IPS DF 4.7 (cell line): ENCODE results near the gene KLK7.

Source experiments
- DNase-seq: peaks from one replicate; pipeline ENCODE4 v3.0.0-alpha.2; 2013; ENCODE audit warnings: low spot score; ENCODE audit errors: extremely low read depth

KLK7 gene

DNA sequence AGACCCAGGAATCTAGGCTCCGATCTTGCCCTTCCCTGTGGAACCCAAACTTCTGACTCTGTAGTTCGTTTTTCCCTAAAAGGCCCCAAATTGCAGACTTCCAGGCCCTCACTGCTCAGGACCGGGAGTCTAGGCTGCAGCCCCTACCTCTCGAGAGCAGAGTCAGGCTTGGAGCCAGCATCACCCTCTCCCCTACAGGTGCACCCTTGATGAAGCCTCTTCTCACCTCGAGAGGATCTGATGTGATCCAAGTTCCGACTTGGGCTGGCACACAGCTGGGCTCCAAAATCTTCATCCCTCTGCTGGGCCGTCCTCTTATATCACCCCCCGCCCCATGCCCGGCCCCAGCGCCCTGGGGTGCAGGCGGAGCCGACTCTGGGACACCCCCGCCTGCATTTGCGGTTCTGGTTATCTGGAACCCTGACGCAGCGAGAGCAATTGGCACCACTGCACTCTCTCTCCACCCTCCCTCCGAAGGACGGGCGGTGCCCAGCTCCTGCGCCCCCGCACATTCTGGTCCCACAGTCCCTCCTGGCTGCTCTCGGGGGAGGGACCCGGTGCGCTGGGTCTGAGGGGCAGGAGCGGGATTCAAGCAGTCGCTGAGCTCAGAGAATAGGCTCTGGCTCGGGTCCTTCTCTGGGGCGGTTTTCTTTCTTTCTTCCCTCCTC is at the start of gene KLK7:
Gene KLK7, minus strand, starts transcription at position 293 of the 668 bp plus-strand sequence. CDS start 1,518 bp downstream, outside the sequence.
- DNase-seq: no peak

DNA sequence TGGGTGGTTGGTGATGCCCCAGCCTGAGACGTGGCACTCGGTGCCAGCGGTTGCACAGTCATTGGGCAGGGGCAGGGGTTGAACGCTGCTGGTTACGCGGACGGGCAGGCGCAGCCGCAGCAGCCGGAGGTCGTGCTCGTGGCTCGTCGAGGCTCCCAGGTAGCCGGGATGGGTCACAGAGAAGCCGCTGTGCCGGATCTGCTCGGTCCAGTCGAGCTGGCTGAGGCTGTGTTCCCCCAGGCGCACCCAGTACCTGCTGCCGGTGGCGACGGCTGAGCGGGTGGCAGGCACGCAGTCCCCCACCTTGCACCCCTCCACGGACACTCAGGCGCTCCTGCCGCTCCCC is 48.1 kb upstream of the KLK7 start:
- no peak for DNase-seq

DNA sequence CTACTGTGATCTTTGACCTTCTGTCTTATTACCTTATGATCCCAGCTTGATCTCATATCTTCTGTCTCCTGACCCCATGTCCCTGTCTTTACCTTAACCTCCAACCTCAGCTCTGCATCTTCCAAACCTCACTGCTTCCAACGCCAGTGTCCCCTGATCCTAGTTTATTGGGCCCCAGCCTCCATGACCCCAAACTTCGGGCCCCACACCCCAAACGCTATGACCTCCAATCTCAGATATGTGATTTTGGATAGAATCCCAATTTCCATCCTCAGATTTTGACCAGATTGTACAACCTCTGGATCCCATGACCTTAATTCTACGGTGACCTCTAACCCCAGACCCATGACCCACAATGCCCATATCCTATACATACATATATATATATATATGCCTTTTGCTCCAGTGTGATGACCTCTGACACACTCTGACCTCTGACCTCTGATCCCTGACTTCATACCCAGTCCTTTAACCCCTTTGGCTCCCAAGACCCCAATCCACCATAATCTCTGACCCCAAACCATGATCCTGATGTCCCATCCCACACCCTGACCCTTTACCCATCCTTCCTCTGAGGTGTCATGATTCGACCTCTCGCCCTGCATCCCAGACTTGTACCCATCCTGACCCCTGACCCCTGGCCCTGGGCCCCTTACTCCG is 47.6 kb upstream of the KLK7 start:
- no peak for DNase-seq

DNA sequence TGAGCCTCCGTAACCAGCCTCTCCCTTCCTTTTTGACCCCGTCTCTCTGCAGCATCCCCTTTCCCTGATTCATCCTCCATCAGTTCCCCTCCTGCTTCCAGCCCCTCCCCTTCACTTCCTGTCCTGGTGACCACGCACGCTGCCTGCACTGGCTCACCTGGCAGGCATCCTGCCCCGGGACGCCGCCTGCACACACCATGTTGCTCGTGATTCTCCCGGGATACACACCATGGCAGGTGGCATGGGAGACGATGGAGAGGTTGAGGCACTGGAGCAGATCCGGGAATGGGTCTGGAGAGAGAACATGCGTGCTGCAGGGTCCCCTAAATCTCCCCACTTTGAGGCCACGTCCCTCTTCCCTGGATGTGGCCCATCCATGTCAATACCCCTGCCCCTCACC is 46.9 kb upstream of the KLK7 start:
- no peak for DNase-seq

DNA sequence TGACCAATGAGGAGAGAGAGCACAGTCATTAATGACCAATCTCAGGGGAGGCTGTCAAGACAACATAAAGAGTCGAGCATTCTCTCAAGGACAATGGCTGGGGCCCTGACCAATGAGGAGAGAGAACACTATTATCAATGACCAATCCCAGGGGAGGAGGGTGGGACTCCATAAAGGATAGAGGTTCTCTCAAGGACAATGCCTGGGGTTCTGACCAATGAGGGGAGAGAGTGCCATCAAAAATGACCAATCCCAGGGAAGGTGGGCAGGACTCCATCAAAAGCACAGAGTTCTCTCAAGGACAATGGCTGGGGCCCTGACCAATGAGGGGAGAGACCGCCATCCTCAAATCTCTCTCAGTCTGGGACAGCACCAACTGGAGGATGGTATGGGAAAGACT is 46.0 kb upstream of the KLK7 start:
- DNase-seq: no peak

DNA sequence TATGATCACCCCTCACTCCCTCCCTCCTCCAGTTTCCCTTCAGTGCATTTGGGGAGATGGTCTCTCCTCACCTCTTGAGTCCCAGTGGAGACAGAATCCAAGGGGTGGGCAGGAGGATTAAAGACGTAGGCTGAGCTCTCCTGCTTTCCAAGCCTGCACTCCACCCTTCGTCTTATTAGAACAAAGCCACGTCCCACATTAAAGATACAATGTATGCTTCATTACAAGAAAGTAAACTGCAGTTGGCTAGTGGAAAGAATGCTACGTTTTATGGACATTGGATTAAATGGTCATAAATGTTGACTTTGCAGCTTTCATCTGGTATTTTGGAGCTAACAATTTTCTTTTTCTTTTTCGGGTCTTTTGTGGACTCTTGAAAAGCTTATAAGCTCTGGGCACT is 44.2 kb upstream of the KLK7 start:
- DNase-seq: no peak

DNA sequence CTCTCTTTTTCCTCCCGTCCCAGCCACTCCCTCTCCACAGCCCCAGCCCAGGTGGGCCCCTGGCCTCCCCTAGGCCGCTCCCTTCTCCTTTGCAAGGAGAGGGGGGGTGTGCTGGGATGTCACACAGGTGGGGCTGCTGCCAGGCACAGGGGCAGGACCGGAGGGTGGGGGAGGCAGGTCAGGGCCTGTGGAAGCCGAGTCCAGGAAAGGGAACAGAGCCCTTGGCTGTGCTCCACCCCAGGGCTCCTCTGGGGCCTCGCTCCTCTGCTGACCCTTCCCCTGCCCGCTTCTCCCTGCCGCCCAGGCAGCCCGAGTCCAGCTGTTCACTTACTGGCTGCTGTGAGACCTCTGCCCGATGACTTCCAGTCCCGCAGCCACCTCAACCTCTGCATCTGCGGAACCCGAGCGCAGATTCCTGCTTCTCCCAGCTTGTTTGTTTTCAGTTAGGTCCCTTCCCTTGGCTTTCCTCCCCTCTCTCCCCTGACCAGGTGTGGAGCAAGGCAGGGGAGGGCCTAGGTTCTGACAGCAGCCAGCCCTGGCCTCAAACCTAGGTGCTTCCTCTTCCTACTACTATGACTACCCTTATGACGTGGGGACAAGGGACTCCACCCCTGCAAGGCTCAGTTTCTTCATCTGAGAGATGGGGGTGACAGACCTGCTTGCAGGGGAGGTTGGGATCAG is 43.5 kb upstream of the KLK7 start:
- DNase-seq: no peak

DNA sequence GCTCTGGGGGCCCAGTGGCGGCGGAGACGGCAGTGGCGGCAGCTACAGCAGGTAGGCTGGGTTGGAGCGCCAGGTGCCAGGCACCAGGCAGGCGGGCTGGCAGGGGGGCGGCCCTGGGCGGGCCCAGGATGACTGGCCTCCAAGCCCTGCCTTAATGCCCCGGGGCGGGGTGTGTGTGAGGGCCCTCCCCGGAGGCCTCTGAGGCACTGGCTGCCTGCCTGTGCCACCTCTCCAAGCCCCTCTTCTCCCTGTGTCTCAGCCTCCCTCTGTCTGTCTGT is 42.8 kb upstream of the KLK7 start, which contains the start of gene KLK11:
Gene KLK11, minus strand, starts transcription at position 63 of the 278 bp plus-strand sequence. CDS start 985 bp downstream, outside the sequence.
- no peak for DNase-seq

DNA sequence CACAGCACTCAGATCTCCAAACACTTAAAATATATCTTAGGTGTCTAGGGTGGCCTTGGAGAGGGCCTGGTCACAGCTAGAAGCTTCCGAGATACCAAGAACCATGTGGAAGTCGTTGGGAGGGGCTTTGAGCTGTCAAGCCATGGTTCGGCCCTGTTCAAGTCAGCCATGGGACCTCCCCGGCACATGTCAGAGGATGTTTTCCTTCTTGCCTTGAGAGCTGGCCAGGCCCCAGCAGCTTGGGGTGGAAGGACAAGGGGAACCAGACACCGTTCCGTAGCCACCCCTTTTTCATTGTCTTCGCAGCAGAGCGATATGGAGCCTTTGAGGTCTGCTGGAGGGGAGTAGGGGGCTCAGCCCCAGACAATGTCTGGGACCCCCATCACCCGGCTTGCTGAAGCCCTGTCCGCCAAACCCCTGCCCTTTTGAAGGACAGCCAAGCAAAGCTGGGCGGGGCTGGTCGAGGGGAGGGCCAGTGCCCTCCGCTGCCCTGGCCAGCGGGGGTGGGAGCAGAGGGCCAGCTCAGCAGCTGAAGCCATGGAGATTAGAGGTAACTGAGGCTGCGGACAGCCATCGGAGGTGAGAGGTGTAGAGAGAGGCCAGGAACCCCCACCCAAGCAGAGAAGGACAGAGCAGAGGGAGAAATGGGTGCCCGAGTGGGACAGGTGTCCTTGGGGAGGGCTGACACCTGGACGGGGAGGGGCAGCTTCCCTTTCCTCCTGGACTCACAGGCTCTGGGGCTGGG is 42.3 kb upstream of the KLK7 start:
- DNase-seq: no peak

DNA sequence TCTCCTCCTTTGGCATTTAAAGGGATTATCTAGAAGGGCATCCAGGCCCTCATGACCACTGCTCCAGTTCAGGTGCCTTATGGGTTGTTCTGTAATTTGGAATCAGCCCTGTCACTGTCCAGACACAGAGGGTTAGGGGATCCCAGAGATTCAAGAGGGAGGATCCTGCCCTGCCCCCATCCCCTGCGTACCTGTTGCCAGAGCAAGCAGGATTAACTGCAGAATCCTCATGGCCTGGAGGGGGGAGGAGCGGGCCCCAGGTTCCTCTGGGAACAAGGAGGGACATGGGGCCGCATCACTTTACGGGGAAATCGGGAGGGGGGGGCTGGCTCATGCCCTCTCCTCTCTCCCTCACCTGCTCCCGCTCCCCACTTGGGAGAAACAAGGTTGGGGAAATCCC is 41.7 kb upstream of the KLK7 start:
- no peak for DNase-seq

DNA sequence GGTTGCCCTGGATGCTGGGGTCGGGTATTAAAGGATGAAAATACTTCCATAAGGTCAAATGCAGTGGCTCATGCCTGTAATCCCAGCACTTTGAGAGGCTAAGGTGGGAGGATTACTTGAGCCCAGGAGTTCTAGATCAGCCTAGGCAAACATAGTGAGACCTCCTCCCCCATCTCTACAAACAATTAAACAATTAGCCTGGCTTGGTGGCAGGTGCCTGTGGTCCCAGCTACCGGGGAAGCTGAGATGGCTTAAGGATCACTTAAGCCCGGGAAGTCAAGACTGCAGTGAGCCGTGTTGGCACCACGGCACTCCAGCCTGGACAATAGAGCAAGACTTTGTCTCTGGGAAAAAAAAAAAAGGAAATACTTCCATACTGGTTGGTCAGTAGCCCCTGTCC is 41.2 kb upstream of the KLK7 start:
- DNase-seq: no peak

DNA sequence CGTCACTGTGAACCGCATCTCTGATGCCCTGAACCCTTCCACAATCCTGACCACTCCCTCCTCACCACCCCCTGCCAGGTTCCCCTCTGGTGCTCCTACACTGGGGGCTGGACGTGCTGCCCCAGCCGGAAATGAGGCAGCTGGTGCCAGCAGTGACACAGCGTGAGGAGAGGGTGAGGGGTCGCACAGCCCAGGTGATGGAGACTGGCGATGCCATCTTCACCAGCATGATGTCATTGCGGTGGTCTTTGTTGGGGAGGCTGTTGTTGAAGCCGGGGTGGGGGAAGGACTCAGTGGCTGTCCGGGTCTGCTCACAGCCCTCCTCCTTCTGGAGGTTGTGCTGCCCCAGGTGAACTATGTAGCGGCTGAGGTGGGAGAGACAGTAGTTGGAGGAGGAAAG is 40.2 kb upstream of the KLK7 start:
- DNase-seq: no peak

DNA sequence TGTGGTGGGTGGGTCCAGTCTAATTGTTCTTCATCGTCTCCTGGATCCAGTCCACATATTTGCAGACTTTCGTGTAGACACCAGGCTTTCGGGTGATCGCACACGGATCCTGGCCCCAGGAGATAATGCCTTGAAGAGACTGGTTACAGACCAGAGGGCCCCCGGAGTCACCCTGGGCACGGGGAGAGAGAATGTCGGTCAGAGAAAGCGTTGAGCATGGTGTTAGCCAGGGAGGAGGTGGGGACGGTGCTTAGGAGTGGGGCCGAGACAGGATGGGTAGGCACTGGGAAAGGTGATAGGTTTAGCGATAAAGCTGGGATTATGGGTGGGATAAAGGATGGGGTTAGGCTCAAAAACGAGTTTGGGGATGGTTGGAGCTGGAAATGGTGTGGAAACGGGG is 38.8 kb upstream of the KLK7 start:
- no peak for DNase-seq

DNA sequence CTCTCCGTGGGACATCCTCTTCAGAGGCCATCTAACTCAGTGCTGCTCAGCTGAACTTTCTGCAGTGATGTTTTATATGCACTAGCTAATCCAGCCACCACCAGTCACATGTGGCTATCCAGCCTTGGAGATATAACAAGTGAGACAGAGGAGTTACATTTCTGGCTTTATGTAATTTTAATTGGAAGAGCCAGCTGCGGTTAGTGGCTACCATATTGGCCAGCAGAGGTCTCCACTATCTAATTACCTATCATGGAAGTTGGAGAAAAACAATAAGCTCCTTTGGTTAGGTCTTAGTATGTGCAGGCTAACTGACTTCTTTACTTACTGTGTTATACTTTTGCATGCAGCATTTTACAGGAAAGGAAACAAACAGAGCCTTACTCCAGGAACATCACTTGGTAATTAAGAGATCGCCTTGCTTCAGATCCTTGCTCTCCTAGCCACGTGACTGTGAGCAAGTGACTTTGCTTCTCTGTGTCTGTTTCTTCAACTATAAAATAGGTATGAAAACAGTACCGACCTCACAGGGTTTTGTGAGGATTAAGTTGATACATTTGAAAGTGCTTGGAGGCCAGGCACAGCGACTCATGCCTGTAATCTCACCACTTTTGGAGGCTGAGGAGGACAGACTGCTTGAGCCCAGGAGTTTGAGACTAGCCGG is 37.4 kb upstream of the KLK7 start:
- DNase-seq: no peak

DNA sequence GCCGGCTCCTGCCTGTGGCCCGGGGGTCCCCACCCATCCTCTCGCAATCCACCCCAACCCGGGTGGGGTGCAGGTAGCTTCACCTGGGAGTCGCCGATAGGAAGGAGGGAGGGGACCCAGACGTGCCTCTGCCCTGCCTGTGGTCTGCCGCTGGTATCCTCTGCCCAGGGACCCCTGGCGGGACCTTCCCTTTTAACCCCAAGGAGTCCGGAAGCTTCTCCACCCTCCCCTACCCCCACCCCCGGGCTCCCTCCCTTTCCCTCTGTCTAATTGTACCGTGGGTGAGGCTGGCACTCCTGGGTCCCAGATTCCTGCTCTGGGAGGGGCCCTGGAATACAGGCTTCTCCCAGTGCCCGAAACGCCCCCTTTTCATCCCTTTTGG is 35.8 kb upstream of the KLK7 start, which contains the start of gene KLK10:
Gene KLK10, minus strand, starts transcription at position 166 of the 382 bp plus-strand sequence. CDS start 579 bp downstream, outside the sequence.
- DNase-seq: no peak

DNA sequence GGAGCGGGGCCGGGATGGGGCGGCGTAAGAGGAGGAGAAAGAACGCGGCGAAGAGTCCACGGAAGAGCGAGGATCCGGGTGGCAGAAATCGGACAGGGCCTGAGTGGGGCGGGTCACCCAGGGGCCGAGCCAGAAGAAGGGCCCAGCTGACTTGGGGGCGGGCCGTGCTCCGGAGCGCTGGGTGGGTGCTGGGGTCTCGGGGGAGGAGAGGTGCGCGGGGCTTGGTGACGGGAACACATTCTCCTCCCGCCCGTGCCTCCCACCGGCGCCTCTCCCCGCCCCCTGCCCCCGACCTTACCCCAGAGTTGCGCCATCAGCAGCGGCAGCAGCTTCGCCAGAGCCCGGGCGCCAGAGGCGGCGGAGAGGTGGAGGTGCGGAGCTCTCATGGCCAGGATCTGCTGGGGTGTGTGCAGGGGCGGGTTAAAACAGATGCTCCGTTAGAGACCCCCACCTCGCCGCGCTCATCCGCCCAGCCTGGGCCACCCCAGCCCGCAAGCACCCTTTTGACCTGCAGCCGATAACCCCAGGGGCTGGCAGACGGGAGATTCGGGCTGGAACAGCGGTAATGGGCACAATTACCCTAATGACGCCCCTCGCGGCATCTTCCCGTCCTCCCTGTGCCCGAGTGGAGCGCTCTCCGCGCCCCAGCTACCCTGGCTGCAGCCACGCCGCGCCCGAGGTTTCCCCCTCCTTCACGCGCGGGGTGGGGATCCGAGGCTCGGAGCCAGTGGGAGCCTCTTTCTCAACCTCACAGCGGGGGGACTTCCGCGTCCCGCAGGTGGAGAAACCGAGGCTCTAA is 35.2 kb upstream of the KLK7 start:
- no peak for DNase-seq

DNA sequence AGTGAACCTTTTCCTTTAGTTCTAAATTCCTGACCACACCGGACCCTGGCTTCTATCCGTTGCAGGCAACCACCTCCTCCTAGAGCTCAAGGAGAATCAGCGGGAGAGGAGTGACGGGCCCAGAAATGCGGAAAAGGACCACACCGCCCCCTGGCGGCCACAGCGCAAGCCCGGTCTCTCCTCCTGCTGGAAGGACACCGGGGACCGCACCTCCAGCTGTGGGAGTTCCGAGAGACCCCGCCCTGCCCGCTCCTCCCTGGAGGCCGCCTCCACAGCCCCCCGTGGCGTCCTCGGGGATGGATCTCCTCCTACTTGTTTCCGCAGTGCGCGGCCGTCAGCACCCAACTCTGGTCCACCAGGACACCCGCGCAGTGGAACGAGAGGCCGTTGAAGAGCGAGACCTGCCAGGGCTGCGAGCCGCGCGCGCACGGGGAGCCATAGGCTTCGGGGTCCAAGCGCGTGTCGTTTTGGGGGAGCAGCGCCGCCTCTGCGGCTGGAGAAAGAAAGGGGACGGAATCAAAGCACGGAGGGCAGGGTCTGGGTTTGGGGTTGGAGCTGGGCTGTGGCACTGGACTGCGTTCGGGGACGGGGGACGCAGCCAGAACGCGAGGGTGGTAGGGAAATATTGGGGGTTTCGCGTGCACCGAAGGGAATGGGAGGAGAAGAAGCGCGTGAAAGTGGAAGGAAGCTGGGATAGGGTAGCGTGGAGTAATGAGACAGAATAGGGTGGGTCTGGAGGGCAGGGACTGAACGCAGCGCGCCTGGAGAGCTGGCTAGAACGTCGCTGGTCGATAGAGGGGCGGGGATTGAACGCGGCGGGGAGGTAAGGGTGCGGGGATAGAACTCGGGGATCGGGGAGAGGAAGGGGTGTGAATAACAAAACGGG is 33.3 kb upstream of the KLK7 start:
- no peak for DNase-seq

DNA sequence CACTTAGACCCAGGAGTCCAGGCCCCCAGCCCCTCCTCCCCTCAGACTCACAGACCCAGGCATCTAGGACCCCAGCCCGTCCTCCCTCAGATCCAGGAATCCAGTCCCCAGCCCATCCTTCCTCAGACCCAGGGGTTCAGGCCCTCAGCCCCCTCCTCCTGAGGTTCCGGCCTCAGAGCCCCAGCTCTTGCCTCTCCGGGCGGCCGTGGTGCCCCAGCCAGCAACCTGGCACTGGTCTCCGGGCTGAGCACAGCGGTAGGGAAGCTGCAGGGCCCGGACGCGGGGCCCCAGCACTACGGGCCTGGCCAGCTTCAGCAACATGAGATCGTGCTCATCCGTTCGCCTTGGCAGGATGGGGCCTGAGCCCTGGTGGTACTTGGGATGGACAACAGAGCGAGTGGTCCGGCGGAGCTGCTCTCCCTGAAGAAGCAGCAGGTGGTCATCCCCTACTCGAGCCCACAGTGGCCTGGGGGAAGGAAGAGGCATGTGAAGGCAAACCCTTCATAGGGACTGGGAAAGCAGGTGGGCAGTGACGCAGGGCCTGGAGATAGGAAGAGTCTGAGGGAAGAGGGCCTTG is 32.1 kb upstream of the KLK7 start:
- no peak for DNase-seq

DNA sequence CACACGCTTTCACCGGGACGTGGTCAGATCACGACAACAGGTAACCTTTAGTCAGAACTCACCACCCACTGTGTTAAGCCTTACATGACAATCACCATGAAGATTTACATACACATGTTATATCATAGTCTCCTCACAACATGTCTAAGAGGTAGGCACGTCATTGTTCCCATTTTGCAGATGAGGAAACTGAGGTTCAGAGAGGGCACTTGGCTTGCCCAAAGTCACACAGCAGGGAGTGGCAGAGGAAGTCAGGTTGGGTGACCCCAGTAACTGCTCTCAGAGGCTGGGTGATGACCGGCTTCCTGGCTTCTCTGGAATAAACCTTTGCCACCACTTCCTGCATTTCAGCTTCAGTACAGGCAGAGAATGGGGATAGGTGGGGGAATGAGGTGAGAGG is 30.5 kb upstream of the KLK7 start:
- DNase-seq: no peak
